ENCODE data around the gene PCNT. TPM values are rescaled to one million over a fixed set of nuclear protein-coding genes. Genes with fewer than 3 reads are reported as not detected.

PCNT gene, protein sequence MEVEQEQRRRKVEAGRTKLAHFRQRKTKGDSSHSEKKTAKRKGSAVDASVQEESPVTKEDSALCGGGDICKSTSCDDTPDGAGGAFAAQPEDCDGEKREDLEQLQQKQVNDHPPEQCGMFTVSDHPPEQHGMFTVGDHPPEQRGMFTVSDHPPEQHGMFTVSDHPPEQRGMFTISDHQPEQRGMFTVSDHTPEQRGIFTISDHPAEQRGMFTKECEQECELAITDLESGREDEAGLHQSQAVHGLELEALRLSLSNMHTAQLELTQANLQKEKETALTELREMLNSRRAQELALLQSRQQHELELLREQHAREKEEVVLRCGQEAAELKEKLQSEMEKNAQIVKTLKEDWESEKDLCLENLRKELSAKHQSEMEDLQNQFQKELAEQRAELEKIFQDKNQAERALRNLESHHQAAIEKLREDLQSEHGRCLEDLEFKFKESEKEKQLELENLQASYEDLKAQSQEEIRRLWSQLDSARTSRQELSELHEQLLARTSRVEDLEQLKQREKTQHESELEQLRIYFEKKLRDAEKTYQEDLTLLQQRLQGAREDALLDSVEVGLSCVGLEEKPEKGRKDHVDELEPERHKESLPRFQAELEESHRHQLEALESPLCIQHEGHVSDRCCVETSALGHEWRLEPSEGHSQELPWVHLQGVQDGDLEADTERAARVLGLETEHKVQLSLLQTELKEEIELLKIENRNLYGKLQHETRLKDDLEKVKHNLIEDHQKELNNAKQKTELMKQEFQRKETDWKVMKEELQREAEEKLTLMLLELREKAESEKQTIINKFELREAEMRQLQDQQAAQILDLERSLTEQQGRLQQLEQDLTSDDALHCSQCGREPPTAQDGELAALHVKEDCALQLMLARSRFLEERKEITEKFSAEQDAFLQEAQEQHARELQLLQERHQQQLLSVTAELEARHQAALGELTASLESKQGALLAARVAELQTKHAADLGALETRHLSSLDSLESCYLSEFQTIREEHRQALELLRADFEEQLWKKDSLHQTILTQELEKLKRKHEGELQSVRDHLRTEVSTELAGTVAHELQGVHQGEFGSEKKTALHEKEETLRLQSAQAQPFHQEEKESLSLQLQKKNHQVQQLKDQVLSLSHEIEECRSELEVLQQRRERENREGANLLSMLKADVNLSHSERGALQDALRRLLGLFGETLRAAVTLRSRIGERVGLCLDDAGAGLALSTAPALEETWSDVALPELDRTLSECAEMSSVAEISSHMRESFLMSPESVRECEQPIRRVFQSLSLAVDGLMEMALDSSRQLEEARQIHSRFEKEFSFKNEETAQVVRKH (N-terminal part only)
- 55.8 and 58.8 TPM in 2 replicates for total RNA-seq

DNA sequence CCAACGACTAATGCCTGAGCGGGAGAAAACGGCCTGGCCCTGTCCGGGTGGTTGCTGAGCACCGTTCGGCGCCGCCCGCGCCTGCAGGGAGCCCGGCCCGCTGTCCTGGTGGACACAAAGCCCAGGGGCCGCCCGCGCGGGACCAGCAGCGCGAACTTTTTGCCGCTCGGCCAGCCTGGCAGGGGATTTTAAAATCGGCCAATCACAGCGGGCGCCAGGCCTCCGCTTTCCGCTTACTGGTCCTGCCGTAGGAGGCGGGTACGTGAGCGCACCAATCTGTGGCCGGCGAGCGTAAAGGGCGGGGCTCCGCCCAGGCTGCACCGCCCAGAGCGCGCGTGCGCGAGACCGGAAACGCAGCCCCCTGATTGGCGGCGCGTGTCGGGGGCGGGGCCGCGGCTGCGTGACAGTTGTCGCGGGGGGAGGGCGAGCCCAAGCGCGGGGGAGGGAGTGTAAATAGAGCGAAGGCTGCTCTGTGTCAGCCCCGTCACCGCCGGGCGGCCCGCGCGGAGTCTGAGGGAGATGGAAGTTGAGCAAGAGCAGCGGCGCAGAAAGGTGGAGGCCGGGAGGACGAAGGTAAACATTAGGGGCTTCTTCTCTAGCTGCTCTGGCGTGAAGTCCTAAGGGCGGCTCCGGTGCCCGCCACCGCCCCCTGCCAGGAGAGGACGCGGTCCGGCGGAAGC, at the start of gene PCNT, which contains the start of gene C21orf58:
PCNT (plus strand) TSS at position 447 of the 680 bp plus-strand sequence; CDS start at position 520, 73 bp downstream.
C21orf58 (minus strand) TSS at position 161 of the 680 bp plus-strand sequence. CDS start 1,132 bp downstream, outside the sequence.
- Mint-ChIP-seq H3K36me3 (ENCODE audit: low read depth) (peaks cover 48% of the 10 kb centered on the region), H3K27ac (peak within 1 kb of the TSS; percentile 99), H3K9me3 (no peaks in the 10 kb centered on the region), H3K27me3 (ENCODE audit: low read depth) (no peaks in the 10 kb centered on the region), H3K4me3 (ENCODE audit: low read depth) (peak within 1 kb of the TSS; percentile 97), H3K4me1 (ENCODE audit: low read depth) (peaks cover 30% of the 10 kb centered on the region)
- intact Hi-C loops (cut with micrococcal nuclease) = loop anchor here (1.0 to 10.0 kb wide), 3 partner anchors 38 to 349 kb away; partner anchors contain the start of genes LSS and YBEY
- peak; percentile 98 for DNase-seq (ENCODE audit: low spot score)

DNA sequence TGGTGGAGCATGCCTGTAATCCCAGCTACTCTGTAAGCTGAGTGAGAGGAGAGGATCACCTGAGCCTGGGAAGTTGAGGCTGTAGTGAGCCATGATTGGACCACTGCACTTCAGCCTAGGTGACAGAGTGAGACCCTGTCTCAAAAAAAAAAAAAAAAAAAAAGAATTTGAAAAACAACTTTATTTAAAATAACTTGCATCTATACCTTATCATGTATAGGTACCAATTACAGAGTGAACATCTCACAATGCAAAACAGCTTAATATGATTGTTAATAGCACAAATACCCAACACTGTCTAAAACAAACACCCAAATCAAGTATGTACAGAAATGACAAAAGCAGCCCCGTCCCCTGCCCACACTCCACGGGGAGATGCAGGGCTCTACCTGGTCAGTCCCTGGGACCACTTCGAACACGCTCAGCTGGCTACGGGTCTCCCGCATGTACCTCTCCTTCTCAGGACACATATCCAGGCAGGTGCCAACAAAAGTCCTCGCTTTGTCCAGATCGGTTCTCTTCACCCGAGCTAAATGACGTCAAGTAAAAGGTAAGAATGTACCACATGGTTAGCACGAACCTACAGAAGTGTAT, 49.1 kb upstream of the PCNT start:
- Mint-ChIP-seq H3K27me3 (ENCODE audit: low read depth) (no peaks in the 10 kb centered on the region), H3K4me1 (ENCODE audit: low read depth) (no peaks in the 10 kb centered on the region), H3K27ac (no peak overlapping the region), H3K4me3 (ENCODE audit: low read depth) (no peak overlapping the region), H3K9me3 (no peaks in the 10 kb centered on the region), H3K36me3 (ENCODE audit: low read depth) (peaks cover 64% of the 10 kb centered on the region)
- no peak for DNase-seq (ENCODE audit: low spot score)
- intact Hi-C loops (cut with micrococcal nuclease) = no loop called here

DNA sequence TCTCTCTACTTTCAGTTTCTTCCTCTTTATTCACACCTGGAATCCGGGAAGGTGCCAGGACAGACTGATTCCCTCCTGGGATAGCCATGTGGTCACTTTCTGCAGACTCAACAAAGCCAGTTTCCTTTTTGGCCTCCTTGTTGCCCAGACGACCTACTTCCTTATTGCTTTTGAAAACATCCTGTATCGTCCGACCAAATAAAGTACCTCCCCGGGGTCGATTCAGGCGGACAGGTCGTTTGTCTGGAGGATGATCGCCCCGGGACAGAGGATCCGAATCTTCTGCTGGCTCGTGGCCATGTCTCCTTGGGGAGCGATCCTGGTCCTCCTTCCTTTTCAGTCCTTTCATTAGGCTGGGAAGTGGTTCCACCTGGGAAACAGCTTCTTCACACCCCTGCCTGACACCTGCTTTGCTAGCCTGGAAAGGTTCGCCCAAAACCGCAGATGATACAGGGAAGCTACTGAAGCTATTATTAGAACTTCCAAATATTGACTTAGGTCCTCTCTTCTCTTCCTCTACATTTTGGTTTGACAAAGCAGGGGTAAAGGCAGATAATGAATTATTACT, 39.8 kb upstream of the PCNT start:
- H3K4me1 Mint-ChIP-seq (ENCODE audit: low read depth) = peaks cover 38% of the 10 kb centered on the region
- peak overlapping the region; percentile 93 for H3K4me3 Mint-ChIP-seq (ENCODE audit: low read depth)
- no peaks in the 10 kb centered on the region for H3K9me3 Mint-ChIP-seq
- peak overlapping the region; percentile 83 for H3K27ac Mint-ChIP-seq
- intact Hi-C loops (cut with micrococcal nuclease) = no loop called here
- DNase-seq (ENCODE audit: low spot score) = no peak
- peaks cover 64% of the 10 kb centered on the region for H3K36me3 Mint-ChIP-seq (ENCODE audit: low read depth)
- H3K27me3 Mint-ChIP-seq (ENCODE audit: low read depth) = no peaks in the 10 kb centered on the region

DNA sequence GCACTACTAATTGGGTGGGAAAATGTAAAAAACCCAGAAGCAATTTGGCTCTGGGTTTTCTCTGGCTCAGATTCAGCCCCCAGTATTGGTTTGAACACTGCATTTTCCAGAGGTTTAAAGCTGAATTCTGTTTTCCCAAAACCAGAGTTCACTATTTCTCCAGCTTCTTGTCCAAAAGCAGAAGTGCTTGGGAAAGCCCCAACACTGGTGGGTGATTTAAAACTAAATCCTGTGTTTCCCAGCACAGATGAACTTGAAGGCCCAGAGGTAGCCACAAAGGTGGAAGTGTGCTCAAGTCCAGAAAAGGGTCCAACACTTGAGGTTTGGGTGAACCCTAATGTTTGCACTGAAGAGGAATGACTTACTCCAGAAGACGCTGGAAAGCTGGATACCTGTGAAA, 39.2 kb upstream of the PCNT start:
- DNase-seq (ENCODE audit: low spot score) = no peak
- Mint-ChIP-seq H3K4me1 (ENCODE audit: low read depth) (peaks cover 40% of the 10 kb centered on the region), H3K4me3 (ENCODE audit: low read depth) (peak overlapping the region; percentile 93), H3K27me3 (ENCODE audit: low read depth) (no peaks in the 10 kb centered on the region), H3K9me3 (no peaks in the 10 kb centered on the region), H3K27ac (no peak overlapping the region), H3K36me3 (ENCODE audit: low read depth) (peaks cover 61% of the 10 kb centered on the region)
- intact Hi-C loops (cut with micrococcal nuclease) = no loop called here

DNA sequence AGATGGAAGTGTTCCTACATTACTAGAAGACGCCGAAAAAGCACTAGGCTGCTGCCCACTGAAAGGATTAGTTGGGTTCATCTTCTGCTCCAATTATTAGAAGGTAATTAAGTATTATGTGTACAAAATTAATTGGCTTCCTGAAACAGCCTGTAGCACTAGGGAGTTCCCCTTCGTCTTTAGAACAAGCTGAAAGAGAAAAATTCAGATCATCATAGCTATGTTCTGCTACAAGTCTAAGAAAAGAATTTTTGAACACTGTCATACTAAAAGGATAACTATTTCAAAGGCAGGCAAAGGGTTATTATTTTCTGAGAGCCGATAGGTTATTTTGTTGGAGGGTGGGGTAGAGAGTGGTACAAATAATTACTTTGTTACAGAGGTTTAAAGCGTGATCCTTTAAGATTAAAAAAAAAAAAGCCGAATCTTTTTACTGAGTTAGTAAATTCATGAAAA, 38.7 kb upstream of the PCNT start, which contains the start of gene MCM3AP:
MCM3AP (minus strand) TSS at position 406 of the 456 bp plus-strand sequence; CDS start at position 81, 325 bp downstream.
- intact Hi-C loops (cut with micrococcal nuclease) = no loop called here
- Mint-ChIP-seq H3K4me1 (ENCODE audit: low read depth) (peaks cover 42% of the 10 kb centered on the region), H3K36me3 (ENCODE audit: low read depth) (peaks cover 59% of the 10 kb centered on the region)

DNA sequence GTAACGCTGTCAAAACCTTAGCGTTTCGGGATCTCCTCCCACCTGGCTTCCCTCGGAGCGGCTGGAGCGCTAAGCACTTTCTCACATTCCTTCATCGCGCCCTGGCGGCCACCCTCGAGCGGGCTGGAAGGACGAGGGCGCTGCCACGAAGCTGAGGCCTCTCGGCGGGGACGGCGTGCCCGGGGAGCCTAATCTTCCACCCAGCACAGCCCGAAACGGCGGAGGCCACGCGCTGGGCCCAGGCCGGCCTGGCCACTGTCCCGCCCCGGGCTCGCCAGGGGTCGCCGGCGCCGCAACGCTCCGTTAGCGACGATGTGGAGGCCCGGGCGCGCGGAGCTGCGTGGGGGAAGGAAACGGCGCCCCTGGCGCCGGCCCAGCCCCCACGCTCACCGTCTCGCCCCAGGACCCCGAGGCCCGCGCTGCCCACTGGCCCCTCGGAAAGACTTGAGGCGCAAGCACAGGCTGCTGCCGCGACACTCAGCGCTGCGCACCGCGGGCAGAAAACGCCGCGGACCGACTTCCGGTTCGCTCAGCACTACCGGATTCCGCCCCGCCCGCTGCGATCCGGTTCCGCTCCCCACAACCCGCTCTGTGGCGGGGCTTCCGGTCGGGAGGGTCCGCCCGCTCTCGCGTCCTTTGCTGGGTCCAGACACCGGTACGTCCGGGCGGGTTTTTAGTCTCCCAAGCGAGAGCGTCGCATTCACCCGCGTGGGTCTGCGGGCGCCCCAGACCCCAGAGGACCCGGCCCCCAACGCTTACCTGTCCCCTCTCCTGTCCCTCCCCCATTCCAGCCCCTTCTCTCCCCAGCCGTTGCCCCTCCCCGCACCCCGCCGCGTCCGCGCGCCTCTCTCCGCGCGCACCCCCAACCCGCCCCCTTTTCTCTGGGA, 38.0 kb upstream of the PCNT start, which contains the start of gene YBEY:
YBEY (plus strand) TSS at position 582 of the 887 bp plus-strand sequence. CDS start 572 bp downstream, outside the sequence.
- Mint-ChIP-seq H3K27me3 (ENCODE audit: low read depth) (no peaks in the 10 kb centered on the region), H3K9me3 (no peaks in the 10 kb centered on the region), H3K27ac (peak within 1 kb of the TSS; percentile 99), H3K36me3 (ENCODE audit: low read depth) (peaks cover 56% of the 10 kb centered on the region), H3K4me3 (ENCODE audit: low read depth) (peak within 1 kb of the TSS; percentile 98), H3K4me1 (ENCODE audit: low read depth) (peaks cover 41% of the 10 kb centered on the region)
- intact Hi-C loops (cut with micrococcal nuclease) = loop anchor here (1.0 kb wide), 3 partner anchors 10 to 57 kb away; partner anchors contain the start of gene PCNT
- DNase-seq (ENCODE audit: low spot score) = peak; percentile 85

More for the DNA sequence above, 38.7 kb upstream of the PCNT start, which contains the start of gene MCM3AP:
- DNase-seq (ENCODE audit: low spot score) = no peak
- Mint-ChIP-seq H3K27ac (peak within 1 kb of the TSS; percentile 99), H3K4me3 (ENCODE audit: low read depth) (peak within 1 kb of the TSS; percentile 98), H3K27me3 (ENCODE audit: low read depth) (no peaks in the 10 kb centered on the region), H3K9me3 (no peaks in the 10 kb centered on the region)

DNA sequence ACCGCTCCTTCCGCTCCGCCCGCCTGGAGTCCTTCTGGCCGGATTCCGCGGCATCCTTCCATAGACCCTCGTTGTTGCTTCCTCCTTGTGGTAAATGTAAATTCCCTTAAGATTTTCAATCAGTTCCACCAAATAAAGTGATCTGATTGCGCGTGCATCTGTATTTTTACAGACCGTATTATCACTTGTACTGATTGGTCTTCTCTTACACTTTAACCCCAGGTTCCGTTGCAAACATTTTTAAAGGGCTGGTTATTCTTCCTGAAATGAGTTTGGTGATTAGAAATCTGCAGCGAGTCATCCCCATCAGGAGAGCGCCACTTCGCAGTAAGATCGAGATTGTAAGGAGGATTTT, 37.3 kb upstream of the PCNT start:
- peaks cover 41% of the 10 kb centered on the region for H3K4me1 Mint-ChIP-seq (ENCODE audit: low read depth)
- no peaks in the 10 kb centered on the region for H3K27me3 Mint-ChIP-seq (ENCODE audit: low read depth)
- peak overlapping the region; percentile 98 for H3K4me3 Mint-ChIP-seq (ENCODE audit: low read depth)
- H3K27ac Mint-ChIP-seq = peak overlapping the region; percentile 99
- intact Hi-C loops (cut with micrococcal nuclease) = loop anchor here (1.0 kb wide), 3 partner anchors 10 to 57 kb away; partner anchors contain the start of gene PCNT
- no peaks in the 10 kb centered on the region for H3K9me3 Mint-ChIP-seq
- DNase-seq (ENCODE audit: low spot score) = no peak
- peaks cover 57% of the 10 kb centered on the region for H3K36me3 Mint-ChIP-seq (ENCODE audit: low read depth)

DNA sequence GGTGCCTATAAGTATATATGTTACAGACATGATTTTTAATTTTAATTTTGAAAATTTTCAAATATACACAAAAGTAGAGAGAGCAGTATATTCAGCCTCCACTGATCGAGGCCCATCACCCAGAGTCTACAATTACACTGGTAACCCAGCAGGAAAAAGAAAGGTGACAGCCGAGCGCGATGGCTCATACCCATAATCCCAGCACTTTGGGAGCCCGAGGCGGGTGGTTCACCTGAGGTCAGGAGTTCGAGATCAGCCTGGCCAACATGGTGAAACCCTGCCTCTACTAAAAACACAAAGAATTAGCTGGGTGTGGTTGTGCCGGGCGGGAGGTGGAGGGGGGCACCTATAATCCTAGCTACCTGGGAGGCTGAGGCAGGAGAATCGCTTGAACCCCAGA, 36.4 kb upstream of the PCNT start:
- intact Hi-C loops (cut with micrococcal nuclease) = no loop called here
- no peaks in the 10 kb centered on the region for H3K27me3 Mint-ChIP-seq (ENCODE audit: low read depth)
- H3K36me3 Mint-ChIP-seq (ENCODE audit: low read depth) = peaks cover 59% of the 10 kb centered on the region
- no peaks in the 10 kb centered on the region for H3K9me3 Mint-ChIP-seq
- no peak overlapping the region for H3K27ac Mint-ChIP-seq
- no peak overlapping the region for H3K4me3 Mint-ChIP-seq (ENCODE audit: low read depth)
- DNase-seq (ENCODE audit: low spot score) = no peak
- peaks cover 41% of the 10 kb centered on the region for H3K4me1 Mint-ChIP-seq (ENCODE audit: low read depth)

DNA sequence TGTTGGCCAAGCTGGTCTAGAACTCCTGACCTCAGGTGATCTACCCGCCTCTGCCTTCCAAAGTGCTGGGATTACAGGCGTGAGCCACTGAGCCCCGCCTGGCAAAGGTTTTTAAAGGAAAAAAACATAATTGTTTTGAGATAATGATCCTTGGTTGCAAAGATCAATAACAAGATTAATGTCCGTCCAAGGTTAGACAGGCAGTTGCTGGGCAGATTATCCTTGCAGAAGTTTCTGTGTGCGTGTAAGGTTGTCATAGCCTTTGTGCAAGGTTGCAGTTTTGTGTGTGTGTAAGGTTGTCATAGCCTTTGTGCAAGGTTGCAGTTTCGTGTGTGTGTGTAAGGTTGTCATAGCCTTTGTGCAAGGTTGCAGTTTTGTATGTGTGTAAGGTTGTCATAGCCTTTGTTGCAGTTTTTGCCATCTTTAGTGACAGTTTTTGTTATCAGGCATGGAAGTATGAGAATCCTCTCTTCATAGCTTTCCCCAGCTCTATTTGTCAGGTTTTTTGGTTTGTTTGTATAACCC, 34.2 kb upstream of the PCNT start:
- Mint-ChIP-seq H3K27me3 (ENCODE audit: low read depth) (no peaks in the 10 kb centered on the region), H3K4me1 (ENCODE audit: low read depth) (peaks cover 25% of the 10 kb centered on the region), H3K9me3 (no peaks in the 10 kb centered on the region), H3K27ac (no peak overlapping the region), H3K36me3 (ENCODE audit: low read depth) (peaks cover 42% of the 10 kb centered on the region), H3K4me3 (ENCODE audit: low read depth) (no peak overlapping the region)
- intact Hi-C loops (cut with micrococcal nuclease) = no loop called here
- DNase-seq (ENCODE audit: low spot score) = no peak

DNA sequence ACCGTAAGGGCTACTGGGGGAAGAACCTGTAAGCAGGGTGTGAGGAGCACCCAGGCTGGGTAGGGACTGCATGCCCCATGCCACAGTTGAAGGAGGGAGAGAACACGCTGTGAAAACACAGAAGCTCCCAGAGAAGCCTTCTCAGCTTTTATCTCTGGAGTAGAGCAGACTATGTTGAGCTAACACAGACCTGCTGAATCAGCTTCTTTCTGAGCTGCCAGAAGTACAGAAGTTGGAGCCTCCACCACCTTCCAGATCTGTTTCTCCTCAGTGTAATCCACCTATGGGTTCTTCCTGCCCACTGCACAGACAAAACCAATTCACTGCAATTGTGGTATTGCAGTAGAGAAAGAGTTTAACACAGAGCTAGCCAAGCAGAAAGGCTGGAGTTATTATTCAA, 32.4 kb upstream of the PCNT start:
- peaks cover 19% of the 10 kb centered on the region for H3K4me1 Mint-ChIP-seq (ENCODE audit: low read depth)
- intact Hi-C loops (cut with micrococcal nuclease) = no loop called here
- no peak overlapping the region for H3K27ac Mint-ChIP-seq
- no peak for DNase-seq (ENCODE audit: low spot score)
- peaks cover 40% of the 10 kb centered on the region for H3K36me3 Mint-ChIP-seq (ENCODE audit: low read depth)
- no peaks in the 10 kb centered on the region for H3K27me3 Mint-ChIP-seq (ENCODE audit: low read depth)
- no peak overlapping the region for H3K4me3 Mint-ChIP-seq (ENCODE audit: low read depth)
- no peaks in the 10 kb centered on the region for H3K9me3 Mint-ChIP-seq
